Stimulated activated CD4-positive, alpha-beta T cell treated with anti-CD3 and anti-CD28 coated beads, Interleukin-4, amount 100 ng/mL, for 24 hours (primary cell): ENCODE measurements around the gene PRDM16.

Source experiments
- DNase-seq: peaks from one replicate; pipeline ENCODE4 v3.0.0-alpha.2; 2020

Gene PRDM16

GRCh38 chr1:3474016-3474415 lies 405.0 kb downstream of the PRDM16 start:
- DNase-seq = no peak

GRCh38 chr1:3474421-3474820 lies 405.4 kb downstream of the PRDM16 start:
- DNase-seq = no peak

GRCh38 chr1:3475839-3476573 lies 407.0 kb downstream of the PRDM16 start:
- no peak for DNase-seq

GRCh38 chr1:3476666-3477065 lies 407.7 kb downstream of the PRDM16 start:
- no peak for DNase-seq

GRCh38 chr1:3477241-3477995 lies 408.4 kb downstream of the PRDM16 start:
- no peak for DNase-seq

- DNase-seq = no peak
Observed at GRCh38 chr1:3478187-3478586, 409.2 kb downstream of the PRDM16 start.

- DNase-seq = no peak
Observed at GRCh38 chr1:3479511-3480368, 410.7 kb downstream of the PRDM16 start.

- no peak for DNase-seq
Observed at GRCh38 chr1:3480369-3480719, 411.3 kb downstream of the PRDM16 start.

GRCh38 chr1:3481046-3481445 lies 412.0 kb downstream of the PRDM16 start:
- DNase-seq = no peak

GRCh38 chr1:3481836-3482375 lies 412.9 kb downstream of the PRDM16 start:
- DNase-seq = no peak

GRCh38 chr1:3482378-3482849 lies 413.4 kb downstream of the PRDM16 start:
- DNase-seq = no peak

- DNase-seq = no peak
Observed at GRCh38 chr1:3483380-3483779, 414.4 kb downstream of the PRDM16 start.

GRCh38 chr1:3483801-3484444 lies 414.9 kb downstream of the PRDM16 start:
- peak; percentile 41 for DNase-seq

GRCh38 chr1:3485016-3485415 lies 416.0 kb downstream of the PRDM16 start:
- DNase-seq = no peak
